Uterus (tissue), 2 donors: ENCODE data around the gene RARA.

Experiments
- POLR2A ChIP-seq, 2 donors: fragments of 450-650 bp; IDR thresholded peaks; one replicate each; pipeline ENCODE4 v1.6.1; 2016; ENCODE audit warnings: antibody characterized with exemption in 2 of 2, mild to moderate bottlenecking in 1 of 2, moderate library complexity in 1 of 2
- TF ChIP-seq, protein P1 (sequence below), 4 experiments: fragments of 200-600 bp in 2 of 4; fragments of 450-650 bp in 2 of 4; sonication (generic) in 2 of 4; IDR thresholded peaks; one replicate each; pipeline ENCODE4 v1.5.1; 2016 to 2019; ENCODE audit warnings: antibody characterized with exemption in 4 of 4, mild to moderate bottlenecking in 2 of 4, moderate library complexity in 1 of 4

DNA sequence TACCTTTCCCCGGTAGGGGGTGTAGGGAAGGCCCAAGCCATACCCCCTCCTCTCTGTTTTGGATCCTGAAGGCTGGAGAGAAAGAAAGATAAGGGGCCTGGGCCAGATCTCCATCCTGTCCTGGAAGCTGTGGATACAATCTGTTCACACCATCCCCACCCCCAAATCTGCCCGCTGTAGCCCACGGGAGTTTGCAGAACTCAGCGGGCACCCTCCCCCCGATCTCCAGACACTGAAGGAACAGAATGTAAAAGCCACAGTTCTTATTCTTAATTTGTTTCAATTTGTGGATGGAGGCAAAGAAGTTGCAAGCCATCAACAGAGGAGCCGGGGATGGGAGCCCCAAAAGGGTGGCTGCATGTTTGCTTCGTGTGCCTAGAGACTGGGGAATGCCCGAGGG lies 28.4 kb downstream of the RARA start:
- TF ChIP-seq, protein P1, sequence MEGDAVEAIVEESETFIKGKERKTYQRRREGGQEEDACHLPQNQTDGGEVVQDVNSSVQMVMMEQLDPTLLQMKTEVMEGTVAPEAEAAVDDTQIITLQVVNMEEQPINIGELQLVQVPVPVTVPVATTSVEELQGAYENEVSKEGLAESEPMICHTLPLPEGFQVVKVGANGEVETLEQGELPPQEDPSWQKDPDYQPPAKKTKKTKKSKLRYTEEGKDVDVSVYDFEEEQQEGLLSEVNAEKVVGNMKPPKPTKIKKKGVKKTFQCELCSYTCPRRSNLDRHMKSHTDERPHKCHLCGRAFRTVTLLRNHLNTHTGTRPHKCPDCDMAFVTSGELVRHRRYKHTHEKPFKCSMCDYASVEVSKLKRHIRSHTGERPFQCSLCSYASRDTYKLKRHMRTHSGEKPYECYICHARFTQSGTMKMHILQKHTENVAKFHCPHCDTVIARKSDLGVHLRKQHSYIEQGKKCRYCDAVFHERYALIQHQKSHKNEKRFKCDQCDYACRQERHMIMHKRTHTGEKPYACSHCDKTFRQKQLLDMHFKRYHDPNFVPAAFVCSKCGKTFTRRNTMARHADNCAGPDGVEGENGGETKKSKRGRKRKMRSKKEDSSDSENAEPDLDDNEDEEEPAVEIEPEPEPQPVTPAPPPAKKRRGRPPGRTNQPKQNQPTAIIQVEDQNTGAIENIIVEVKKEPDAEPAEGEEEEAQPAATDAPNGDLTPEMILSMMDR (IDR thresholded peaks at IDR 0.05) = no peak
- no peak for TF ChIP-seq POLR2A (IDR thresholded peaks at IDR 0.05)
